Fibroblast of lung (primary cell): ENCODE data around the gene FYN. TPM values are rescaled to one million over a fixed set of nuclear protein-coding genes. Genes with fewer than 3 reads are reported as not detected.

Source experiments
- DNase-seq, 2 donors: peaks; one replicate each; pipeline versions ENCODE4 v3.0.0 to v3.0.0-alpha.2; 2010; ENCODE audit warnings: low read depth in 2 of 2
- H2AFZ ChIP-seq: 2 replicates; pipeline ENCODE4 v1.5.1; 2012; ENCODE audit warnings: low read length, control low read depth, inconsistent platforms
- H3K27ac ChIP-seq: 2 replicates; pipeline ENCODE4 v1.5.1; 2011; ENCODE audit warnings: low read length, control low read depth; ENCODE audit not compliant: insufficient read depth
- H3K27me3 ChIP-seq: 2 replicates; pipeline ENCODE4 v1.5.1; 2011; ENCODE audit warnings: mild to moderate bottlenecking, low read length; ENCODE audit not compliant: control insufficient read depth, insufficient read depth
- H3K36me3 ChIP-seq: 2 replicates; pipeline ENCODE4 v1.5.1; 2011; ENCODE audit warnings: low read length; ENCODE audit not compliant: control insufficient read depth, insufficient read depth
- H3K4me1 ChIP-seq: 2 replicates; pipeline ENCODE4 v1.5.1; 2011; ENCODE audit warnings: low read length; ENCODE audit not compliant: control insufficient read depth, insufficient read depth; ENCODE audit errors: extremely low read depth
- H3K4me2 ChIP-seq: 2 replicates; pipeline ENCODE4 v1.5.1; 2011; ENCODE audit warnings: low read length, control low read depth; ENCODE audit not compliant: insufficient read depth; ENCODE audit errors: extremely low read depth
- H3K4me3 ChIP-seq, 4 experiments: fragments of 200-600 bp in 1 of 4; sonication (generic) in 1 of 4; replicated peaks in 1 of 4; 2 replicates each; pipeline ENCODE4 v1.5.1; 2011 to 2016; ENCODE audit warnings: low read length in 4 of 4, low read depth in 3 of 4, mild to moderate bottlenecking in 3 of 4, control low read depth in 2 of 4, inconsistent platforms in 1 of 4, mixed read lengths in 1 of 4; ENCODE audit not compliant: insufficient read depth in 1 of 4; ENCODE audit errors: control extremely low read depth in 1 of 4
- H3K79me2 ChIP-seq: 2 replicates; pipeline ENCODE4 v1.5.1; 2012; ENCODE audit warnings: mild to moderate bottlenecking, low read length, inconsistent platforms; ENCODE audit not compliant: control insufficient read depth, insufficient read depth
- H3K9ac ChIP-seq: 2 replicates; pipeline ENCODE4 v1.5.1; 2011; ENCODE audit warnings: mild to moderate bottlenecking, low read length, control low read depth; ENCODE audit not compliant: insufficient read depth
- H3K9me3 ChIP-seq: 2 replicates; pipeline ENCODE4 v1.5.1; 2012; ENCODE audit warnings: low read depth, low read length; ENCODE audit not compliant: control insufficient read depth, insufficient read depth
- H4K20me1 ChIP-seq: 2 replicates; pipeline ENCODE4 v1.5.1; 2011; ENCODE audit warnings: low read length; ENCODE audit not compliant: control insufficient read depth, insufficient read depth; ENCODE audit errors: extremely low read depth
- CTCF ChIP-seq, 2 donors: IDR thresholded peaks in 1 of 2; conservative IDR thresholded peaks in 1 of 2; 1 replicate in 1 of 2; 2 replicates in 1 of 2; pipeline ENCODE4 v1.5.1; 2011 to 2012; ENCODE audit warnings: low read length in 2 of 2, control low read depth in 1 of 2, inconsistent platforms in 1 of 2, low read depth in 1 of 2, mild to moderate bottlenecking in 1 of 2
- EZH2 ChIP-seq: IDR thresholded peaks from 2 replicates; pipeline ENCODE4 v1.5.1; 2012; ENCODE audit warnings: low read length, control low read depth, mild to moderate bottlenecking; ENCODE audit errors: missing control alignments
- polyA plus RNA-seq, 2 donors: library from polyadenylated mRNA; depleted of rRNA in 1 of 2; stranded (reverse) in 1 of 2; unstranded in 1 of 2; fragments of >200 nt; gene quantifications; 2 replicates each; pipeline ENCODE4 v1.2.1, GENCODE V29; 2011 to 2012; ENCODE audit warnings: missing spikeins in 1 of 2
- total RNA-seq: library from RNA; depleted of rRNA; stranded (reverse); fragments of >200 nt; gene quantifications from 2 replicates; pipeline ENCODE4 v1.2.1, GENCODE V29; 2014

FYN gene
- total and polyA plus RNA-seq, 2 donors (not counting 1 experiment from before 2014, with no cell fraction given), result 64.7 TPM

GRCh38 chr6:111709615-111710398 is 163.4 kb downstream of the FYN start:
- no peaks in the 10 kb centered on the region for H3K4me1 ChIP-seq
- H3K27me3 ChIP-seq, result no peaks in the 10 kb centered on the region
- H2AFZ ChIP-seq, result no peak overlapping the region
- no peaks in the 10 kb centered on the region for H3K79me2 ChIP-seq
- H4K20me1 ChIP-seq, result no peaks in the 10 kb centered on the region
- no peak overlapping the region for H3K27ac ChIP-seq
- no peaks in the 10 kb centered on the region for H3K36me3 ChIP-seq
- H3K4me2 ChIP-seq, result no peak overlapping the region
- TF ChIP-seq CTCF (conservative IDR thresholded peaks at IDR 0.05 in 1 of 2, IDR thresholded peaks at IDR 0.05 in 1 of 2; ENCODE audit: low read depth in 1 of 2, low read length in 2 of 2) (peak; percentile 43 to 46), EZH2 (no peak)
- H3K4me3 ChIP-seq, result no peak overlapping the region
- no peaks in the 10 kb centered on the region for H3K9me3 ChIP-seq
- DNase-seq, result peak; percentile 65 to 87
- no peak overlapping the region for H3K9ac ChIP-seq

GRCh38 chr6:111709201-111709600 is 164.1 kb downstream of the FYN start:
- H3K4me1 ChIP-seq, result no peaks in the 10 kb centered on the region
- no peak overlapping the region for H2AFZ ChIP-seq
- DNase-seq, result no peak
- TF ChIP-seq CTCF (conservative IDR thresholded peaks at IDR 0.05 in 1 of 2, IDR thresholded peaks at IDR 0.05 in 1 of 2; ENCODE audit: low read depth in 1 of 2, low read length in 2 of 2), result no peak
- no peaks in the 10 kb centered on the region for H3K9me3 ChIP-seq
- no peaks in the 10 kb centered on the region for H3K27me3 ChIP-seq
- no peak overlapping the region for H3K4me3 ChIP-seq
- no peaks in the 10 kb centered on the region for H3K79me2 ChIP-seq
- H4K20me1 ChIP-seq, result no peaks in the 10 kb centered on the region
- H3K36me3 ChIP-seq, result no peaks in the 10 kb centered on the region
- no peak overlapping the region for H3K9ac ChIP-seq
- H3K4me2 ChIP-seq, result no peak overlapping the region
- no peak overlapping the region for H3K27ac ChIP-seq

GRCh38 chr6:111707773-111708172 is 165.5 kb downstream of the FYN start:
- Histone ChIP-seq H3K27me3 (no peaks in the 10 kb centered on the region), H4K20me1 (no peaks in the 10 kb centered on the region), H3K79me2 (no peaks in the 10 kb centered on the region), H3K4me1 (no peaks in the 10 kb centered on the region), H3K4me3 (no peak overlapping the region), H3K9me3 (no peaks in the 10 kb centered on the region), H3K27ac (no peak overlapping the region), H3K36me3 (no peaks in the 10 kb centered on the region), H3K4me2 (no peak overlapping the region), H3K9ac (no peak overlapping the region), H2AFZ (no peak overlapping the region)
- TF ChIP-seq CTCF (conservative IDR thresholded peaks at IDR 0.05 in 1 of 2, IDR thresholded peaks at IDR 0.05 in 1 of 2; ENCODE audit: low read depth in 1 of 2, low read length in 2 of 2) (no peak), EZH2 (no peak)
- DNase-seq, result no peak
